HG02571 (cell line): ENCODE results near the gene TP73.

Source experiments
- ATAC-seq: cut with Tn5 transposase; IDR thresholded peaks from one replicate; pipeline ENCODE4 v1.9.1; 2021; ENCODE audit warnings: mild to moderate bottlenecking, moderate library complexity; ENCODE audit not compliant: unreplicated experiment

TP73 gene

DNA sequence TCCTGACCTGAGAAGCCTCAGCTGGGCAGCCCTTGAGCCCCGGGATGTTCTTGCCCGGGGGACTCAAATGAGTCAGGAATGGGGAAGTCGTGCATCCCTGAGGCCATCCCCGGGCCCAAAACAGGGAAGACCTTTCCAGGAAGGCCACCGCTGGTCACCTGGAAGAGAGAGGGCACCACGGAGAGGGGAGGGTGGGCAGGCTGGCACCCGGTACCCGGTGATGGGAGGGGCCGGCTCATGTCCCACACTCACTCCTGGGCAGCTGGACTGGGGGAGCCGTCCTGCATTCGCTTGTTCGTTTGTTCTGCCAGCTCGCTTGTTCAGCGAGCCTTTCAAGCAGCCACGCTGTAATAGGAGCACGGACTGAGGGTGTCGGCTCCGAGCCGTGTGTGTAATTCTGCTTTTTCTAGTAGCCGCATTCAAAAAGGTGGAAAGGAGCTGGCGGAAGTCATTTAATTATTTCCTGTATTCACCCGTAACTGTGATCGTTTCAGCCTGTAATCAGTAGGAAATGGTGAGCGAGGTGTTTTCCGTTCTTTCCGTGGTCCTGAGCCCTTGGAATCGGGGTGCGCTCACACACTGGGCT is 51.6 kb downstream of the TP73 start:
- ATAC-seq: no peak

DNA sequence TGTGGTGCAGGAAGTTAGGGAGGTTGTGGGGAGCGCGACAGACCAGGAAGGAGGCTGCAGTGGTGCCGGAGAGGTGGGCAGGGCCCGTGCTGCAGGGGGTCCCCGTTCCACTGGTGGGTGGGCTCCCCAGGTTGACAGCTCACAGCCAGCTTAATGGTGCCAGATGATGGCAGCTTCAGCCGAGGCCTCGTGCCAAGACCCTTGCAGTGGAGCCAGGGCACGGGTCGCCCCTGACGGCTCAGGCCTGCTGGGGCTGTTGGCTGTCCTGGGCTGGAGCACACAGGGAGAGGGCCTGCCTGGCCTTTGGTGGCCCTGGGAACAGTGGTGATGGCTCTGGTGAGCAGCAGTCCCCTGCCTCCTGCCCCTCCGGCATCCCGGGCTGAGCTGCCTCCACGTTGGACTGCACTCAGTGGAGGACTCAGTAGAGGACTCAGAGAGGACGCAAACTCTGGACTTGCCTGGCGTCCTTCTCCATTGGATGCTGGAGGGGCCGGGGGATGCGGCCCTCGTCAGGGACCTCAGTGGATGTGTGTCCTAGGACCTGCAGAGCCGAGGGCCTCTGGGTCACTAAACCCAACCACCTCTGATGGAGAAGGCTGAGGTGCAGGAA is 53.1 kb downstream of the TP73 start:
- ATAC-seq: no peak

DNA sequence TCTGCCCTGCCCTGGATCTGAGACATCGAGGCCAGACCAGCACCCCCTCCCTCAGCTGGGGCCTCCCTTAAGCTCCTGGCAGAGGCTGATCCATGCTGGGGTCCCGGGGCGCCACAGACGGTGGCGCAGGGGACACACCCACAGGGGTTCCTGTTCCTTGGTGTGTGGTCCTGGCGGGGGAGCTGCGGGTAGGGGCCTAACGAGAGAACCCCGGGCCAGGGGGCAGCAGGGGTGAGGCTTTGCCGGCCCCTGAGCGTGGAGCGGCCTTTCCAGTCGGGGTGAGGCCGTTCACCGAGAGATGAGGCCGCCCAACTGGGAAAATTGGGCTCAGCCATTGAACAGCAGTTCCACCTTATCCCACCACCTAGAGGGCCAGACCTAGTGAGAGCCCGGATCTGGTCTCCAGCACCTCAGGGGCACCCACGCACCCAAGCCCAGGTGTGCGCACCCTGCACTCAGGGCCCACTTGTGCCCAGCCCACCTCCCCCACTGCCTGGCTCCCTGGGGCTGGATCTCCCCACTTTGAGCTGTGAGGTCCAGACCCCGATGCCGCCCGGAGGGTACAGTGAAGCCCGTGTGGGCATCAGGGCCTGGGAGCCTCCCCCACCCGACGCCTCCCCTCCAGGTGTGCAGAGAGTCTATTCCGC is 54.5 kb downstream of the TP73 start:
- ATAC-seq: no peak

DNA sequence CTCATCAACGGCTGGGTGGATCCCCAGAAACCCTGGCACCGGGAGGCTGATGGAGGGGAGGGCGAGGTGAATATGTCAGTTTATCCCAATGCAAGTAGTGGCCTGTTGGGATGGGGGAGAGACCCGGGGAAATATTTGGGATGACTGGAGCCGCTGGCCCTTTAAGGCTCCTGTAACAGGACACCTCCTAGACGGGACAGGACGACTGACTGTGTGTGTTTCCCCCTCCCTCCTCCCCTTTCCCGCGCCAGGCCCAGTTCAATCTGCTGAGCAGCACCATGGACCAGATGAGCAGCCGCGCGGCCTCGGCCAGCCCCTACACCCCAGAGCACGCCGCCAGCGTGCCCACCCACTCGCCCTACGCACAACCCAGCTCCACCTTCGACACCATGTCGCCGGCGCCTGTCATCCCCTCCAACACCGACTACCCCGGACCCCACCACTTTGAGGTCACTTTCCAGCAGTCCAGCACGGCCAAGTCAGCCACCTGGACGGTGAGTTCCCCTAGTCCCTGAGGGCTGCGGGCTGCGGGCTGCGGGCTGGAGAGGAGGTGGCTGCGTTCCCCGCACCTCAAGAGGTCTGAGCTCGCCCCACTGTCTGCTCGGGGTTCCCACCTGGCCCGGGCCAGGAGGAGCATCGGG is 55.1 kb downstream of the TP73 start:
- no peak for ATAC-seq

DNA sequence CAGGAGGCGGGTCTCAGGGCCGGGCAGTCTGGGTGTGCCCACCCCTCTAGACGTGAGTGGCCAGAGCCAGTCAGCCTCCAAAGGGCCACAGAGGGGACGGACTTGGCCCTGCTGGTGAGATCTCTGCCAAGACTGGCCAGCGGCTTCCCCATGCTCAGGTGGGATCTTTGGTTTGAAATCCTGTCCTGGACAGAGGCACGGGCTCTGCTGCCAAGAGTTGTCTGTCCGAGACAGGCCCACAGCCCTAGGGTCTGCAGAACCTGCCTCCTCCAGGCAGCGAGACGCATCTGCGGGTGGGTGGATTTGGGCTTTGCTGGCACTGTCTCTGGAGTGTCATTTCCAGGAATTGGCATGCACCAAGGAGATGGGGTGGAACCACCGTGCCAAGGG is 55.6 kb downstream of the TP73 start:
- no peak for ATAC-seq

DNA sequence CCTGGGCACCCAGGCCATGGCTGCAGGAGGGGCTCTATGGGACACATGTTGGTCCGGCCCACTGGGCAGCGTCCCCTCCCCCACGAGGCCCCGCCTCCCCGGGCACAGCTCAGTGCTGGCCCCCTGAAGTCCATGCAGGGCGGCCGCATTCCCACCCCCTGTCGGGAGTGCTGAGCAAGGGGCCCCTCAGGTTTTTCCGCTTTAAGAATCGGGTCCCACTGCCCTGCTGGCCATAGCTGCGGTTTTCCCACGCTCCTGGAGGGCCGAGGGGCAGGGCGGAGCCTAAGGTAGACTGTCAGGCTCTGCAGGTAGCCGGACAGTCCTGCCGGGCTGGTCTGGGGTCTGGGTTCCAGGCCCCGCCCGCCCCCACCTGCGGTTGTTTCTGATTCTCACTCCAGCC is 56.5 kb downstream of the TP73 start:
- no peak for ATAC-seq

DNA sequence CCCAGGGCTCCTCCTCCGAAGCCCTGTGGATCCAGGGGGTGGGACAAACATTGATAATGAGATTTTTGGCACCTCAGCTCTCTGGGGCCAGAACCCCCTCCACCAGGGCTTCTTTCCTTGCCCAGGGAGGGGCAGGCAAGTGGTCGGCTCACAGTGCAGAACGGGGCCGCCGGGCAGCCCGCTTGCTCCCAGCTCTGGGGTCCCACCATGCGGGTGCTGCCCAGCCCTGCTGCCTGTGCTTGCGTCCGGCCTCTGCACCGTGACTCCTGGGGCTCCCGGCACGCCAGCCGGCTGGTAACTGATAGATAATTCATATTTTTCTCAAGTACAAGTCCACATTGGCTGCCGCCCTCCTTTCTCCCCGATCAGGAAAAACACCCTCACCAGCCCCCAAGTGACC is 57.9 kb downstream of the TP73 start:
- no peak for ATAC-seq

DNA sequence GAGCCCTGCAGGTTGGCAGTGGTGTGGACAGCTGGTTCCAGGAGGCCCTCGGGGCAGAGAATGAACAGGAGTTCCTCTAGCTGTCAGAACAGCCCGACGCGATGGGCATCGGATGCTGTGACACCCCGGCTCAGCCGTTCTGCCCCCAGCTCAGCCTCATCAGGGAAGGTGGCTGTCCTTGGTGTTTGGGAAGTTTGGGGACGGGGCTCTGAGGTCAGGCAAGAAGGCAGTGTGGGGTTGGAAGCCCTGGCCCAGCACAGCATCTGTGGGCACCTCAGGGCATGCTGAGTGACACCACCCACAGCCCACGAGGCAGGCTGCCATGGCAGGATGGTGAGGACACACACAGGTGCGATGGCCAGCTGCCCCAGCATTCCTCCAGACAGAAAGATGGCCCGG is 59.1 kb downstream of the TP73 start:
- no peak for ATAC-seq

DNA sequence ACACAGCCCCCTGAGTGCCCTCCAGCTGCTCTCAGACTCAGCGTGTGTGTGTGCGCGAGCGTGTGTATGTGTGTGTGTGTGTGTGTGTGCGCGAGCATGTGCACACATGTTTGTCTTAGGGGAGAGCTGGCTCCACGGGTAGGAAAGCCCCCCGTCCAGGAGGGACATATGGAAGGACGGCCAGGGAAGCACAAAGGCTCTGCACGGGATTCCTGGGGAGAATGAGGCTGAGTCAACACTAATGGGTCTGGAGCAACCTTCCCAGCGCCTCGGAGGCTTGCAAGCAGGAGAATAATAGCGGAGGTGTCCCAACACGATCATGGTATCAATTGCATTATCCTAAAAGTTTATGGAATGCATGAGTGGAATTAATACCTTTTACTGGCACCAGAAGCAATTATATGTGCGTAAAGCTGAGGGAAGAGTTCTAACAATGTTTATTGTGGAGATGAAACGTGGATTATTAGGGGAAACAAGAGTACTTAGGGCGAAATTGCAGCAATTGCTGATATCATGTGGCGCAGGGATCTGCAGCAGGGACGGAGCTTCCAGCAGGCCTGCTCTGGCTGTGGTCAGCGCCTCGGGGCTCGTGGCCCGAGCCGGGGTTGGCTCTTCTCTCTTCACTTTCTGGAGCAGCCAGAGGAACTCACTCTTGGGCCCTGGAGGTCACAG is 59.6 kb downstream of the TP73 start:
- no peak for ATAC-seq

DNA sequence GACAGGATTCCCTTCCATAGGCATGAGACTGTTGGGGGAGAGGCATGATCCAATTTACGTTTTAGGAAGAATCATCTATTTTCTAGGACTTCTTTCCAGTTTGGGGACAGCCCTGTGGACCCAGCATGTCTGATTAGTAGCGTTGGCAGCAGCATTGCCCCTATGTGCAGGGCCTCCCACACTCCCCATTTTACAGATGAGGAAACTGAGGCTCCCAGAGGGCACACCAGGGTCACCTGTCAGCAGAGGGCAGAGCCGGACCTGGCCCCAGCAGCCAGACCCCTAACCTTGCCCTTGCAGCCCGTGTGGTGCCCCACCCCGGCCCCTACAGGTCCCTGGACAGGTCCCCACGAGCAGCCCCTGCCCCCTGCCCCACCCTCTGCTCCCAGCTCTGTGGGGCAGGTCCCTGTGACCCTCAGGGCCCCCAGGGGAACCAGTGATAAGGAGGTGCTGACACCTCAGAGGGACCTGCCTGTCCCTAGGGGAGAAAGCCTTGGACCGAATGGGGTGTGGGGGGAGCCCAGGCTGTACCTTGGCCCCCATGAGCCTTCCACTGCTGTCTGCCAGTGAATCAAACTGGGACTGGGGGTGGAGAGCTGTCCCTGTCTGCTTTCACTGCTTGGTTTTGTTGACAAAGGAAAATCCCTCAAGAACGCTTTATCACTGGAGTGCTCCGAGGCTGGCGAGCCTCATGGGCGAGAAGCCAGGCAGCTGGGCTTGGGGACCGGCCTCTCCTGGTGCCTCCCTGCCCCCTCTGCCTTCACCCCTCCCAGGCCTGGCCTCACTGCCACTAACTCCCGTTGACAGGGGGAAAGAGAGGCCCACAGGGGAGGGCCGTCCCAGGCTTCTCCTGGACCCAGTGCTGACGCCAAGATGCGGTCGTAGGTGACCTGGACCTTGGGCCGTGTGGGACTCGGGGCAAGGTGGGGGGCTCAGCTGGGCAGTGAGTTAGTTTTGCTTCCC is 60.5 kb downstream of the TP73 start:
- ATAC-seq: no peak

DNA sequence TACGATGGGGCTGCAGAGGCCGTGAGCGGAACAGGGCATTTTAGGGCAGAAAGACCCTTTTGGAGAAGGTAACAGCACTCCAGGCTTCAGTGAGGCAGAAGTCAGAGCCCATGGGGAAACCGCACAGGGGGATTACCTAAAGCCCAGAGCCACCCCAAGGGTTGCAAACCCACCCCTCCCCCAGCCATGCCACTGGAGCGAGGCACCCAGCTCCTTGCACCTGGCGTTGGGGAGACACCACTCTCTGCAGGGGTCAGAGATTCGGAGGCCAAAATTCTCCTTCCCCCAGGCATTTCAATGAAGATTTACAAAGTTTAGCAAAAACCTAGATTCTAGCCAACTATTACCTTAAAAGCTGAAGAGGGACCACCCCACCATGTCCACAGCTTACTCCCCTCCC is 61.5 kb downstream of the TP73 start:
- no peak for ATAC-seq

DNA sequence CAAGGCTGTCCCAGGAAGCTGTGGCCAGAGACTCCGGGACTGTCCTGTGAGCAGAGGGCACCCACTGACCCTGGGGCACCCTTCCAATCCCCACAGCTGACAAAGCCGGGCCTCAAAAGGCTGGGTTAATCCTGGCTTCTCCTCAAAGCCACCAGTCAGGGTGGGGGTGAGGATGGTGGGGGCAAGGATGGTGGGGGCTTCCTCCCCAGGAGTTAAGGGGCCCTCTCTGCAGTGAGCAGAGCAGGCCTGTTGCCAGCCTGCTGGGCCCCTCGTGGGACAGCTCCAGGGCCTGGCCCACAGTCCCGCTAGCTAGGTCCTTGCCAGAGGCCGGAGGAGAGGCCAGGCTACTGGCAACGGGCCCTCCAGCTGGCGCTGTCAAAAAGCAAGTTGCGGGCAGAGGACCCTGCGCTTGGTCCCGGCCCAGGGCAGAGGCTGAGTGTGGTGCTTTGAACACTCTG is 62.0 kb downstream of the TP73 start:
- no peak for ATAC-seq

DNA sequence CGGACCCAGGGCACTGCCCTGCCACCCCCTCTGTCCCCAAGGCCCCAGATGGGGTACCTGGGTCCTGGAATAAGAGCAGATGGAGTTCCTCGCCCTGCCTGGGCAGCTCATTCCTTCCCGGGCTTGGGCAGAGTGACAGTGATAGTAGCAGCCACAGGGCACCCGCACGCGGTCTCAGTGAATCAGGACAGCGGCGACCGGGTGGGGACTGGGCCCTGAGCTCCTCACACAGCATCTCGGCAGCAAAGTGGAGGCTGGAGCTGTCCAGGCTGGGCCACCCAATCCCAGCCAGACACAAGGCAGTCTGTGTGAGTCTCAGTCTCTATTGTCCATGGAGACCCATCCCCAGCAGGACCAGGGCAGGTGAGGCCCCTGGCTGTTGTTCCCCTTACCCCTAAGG is 62.5 kb downstream of the TP73 start:
- ATAC-seq: no peak

DNA sequence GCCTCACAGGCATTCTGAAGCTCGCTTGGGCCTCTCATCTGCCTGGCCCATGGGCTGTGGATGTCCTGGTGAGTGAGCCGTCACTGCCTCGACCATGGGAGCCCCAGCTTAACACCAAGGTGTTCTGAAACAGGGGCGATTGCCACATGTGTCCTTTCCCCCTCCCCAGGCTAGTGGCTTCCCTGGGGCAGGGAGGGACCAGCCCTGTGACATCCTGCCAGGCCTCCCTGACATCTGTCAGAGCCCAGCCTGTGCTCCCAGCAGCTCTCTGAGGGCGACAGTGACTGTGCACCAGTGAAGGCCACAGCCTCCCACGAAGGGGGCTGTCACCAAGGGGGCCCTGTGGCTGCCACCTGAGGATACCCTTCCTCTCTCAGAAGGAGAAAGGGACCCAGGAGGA is 64.0 kb downstream of the TP73 start:
- no peak for ATAC-seq

DNA sequence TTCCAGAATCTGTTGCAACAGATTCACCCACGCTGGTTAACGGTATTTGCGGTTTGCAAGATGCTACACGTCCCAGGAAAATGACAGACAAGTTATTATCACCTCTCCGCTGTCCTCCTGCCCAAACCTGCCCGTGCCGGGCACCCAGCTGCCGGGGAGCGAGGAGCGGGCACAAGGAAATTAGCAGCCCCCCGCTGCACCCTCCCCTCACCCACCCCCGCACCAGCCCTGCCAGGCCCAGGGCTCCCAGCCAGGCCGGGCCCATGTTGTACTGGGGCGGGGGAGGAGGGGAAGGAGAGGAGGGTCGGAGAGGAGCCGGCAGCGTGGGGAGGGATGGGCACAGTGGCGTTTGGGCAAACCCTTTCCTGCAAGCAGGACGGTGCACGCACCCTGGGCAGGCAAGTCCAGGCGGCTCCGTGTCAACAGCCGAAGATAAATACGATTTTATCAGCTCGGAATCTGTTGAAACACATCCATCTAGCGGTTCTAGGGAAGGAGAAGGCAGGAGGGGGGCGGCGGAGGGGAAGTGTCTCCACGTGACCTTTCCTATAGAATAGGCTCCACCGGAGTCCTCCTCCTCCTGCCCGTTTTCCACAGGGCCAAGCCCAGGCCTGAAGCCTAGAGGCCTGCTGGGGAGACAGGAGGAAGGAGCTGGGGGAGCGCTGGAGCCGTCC is 64.9 kb downstream of the TP73 start:
- no peak for ATAC-seq

DNA sequence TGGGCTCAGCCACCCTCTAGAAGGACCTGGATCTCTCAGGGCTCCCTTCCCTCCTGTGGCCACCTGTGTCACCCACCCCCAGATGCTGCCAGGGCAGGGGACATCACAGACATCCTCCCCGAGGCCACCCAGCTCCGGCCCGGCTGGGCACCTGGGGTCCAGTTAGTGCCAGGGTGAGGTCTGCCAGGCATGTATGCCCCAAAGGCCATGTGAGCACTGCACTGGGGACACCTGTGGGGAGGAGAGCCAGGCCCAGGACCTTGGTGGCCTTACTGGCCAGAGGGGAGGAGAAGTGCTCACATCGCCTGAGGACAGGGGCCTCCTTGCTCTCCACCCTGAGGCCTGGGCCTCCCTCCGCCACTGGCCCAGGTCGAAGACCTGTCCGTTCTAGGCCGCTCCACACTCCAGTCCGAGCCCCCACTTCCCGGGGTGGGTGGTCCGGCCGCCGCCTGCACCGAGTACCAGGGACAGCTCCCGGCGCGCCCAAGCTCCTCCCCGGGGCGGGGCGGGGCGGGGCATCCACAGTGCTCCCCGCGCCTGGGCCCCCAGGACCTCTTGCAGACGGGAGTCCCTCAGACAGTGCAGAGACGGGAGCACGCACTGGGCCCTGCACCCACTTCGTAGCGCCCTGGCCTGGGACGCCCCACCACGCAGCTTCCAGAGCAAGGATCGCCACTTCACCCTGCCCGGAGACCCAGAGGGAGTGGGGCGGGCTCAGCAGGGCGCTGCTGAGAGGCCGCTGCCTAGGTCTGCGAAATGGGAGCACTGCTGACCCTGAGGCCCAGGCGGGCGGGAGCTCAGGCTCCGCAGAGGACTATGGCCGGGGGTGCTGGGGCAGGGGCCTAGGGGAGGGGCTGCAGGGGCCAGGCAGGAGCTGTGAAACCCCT is 65.6 kb downstream of the TP73 start:
- no peak for ATAC-seq

DNA sequence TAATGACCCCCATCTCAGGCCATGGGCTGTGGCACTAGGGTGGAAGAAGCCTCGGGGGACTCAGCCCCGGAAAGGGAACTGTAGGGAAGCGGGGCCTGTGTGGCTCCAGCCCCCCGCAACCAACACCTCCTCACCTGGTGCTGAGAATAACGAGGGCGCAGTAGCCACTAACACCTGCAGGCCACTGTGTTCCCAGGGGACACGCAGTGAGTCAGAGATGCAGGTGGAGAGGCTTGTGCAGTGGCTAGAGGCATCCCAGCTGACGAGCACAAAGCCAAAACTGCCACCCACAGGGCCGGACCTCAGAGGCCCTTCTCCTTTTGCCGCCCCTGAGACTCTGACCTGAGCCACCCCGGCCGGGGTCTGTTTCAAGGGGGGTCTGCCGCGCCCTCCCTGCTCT is 66.4 kb downstream of the TP73 start:
- ATAC-seq: no peak

DNA sequence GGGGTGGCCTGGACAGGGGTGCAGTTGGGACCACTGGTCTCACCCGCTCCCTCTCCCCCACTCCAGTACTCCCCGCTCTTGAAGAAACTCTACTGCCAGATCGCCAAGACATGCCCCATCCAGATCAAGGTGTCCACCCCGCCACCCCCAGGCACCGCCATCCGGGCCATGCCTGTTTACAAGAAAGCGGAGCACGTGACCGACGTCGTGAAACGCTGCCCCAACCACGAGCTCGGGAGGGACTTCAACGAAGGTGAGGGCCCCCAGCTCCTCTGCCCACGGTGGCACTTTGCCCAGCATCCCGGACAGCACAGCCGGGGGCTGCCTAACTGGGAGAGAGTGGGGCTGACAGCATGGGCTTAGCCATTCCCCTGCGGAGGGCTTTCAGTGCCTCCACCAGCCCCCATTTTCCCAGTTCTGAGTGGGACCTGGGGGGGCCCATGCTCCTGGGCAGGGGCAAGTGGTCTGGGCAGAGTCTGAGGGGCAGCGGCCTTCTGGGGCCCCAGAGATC is 69.7 kb downstream of the TP73 start:
- no peak for ATAC-seq

DNA sequence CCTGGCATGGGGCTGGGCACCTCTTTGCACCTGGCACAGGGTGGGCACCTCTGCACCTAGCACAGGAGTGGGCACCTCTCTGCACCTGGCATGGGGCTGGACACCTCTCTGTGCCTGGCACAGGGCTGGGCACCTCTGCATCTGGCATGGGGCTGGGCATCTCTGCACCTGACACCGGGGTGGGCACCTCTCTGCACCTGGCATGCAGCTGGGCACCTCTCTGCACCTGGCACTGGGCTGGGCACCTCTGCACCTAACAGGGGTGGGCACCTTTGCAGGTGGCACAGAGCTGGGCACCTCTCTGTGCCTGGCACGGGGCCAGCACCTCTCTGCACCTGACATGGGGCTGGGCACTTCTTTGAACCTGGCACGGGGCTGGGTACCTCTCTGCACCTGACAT is 70.5 kb downstream of the TP73 start:
- no peak for ATAC-seq
